GM23338 (cell line): ENCODE results near the gene HHIPL1. TPM values are rescaled to one million over a fixed set of nuclear protein-coding genes. Genes with fewer than 3 reads are reported as not detected.

Source experiments
- ATAC-seq: fragments of 200-7000 bp; cut with Tn5 transposase; 3 replicates; pipeline ENCODE4 v1.9.1; 2020
- DNase-seq: peaks from one replicate; pipeline ENCODE4 v3.0.0-alpha.2; 2015; ENCODE audit warnings: low spot score
- H2AFZ ChIP-seq: fragments of 200-600 bp; sonication (generic); 2 replicates; pipeline ENCODE4 v1.8.0; 2016; ENCODE audit warnings: antibody characterized with exemption, mild to moderate bottlenecking, moderate library complexity
- H3F3A ChIP-seq: fragments of 200-600 bp; sonication (generic); replicated peaks from 2 replicates; pipeline ENCODE4 v1.8.0; 2017; ENCODE audit warnings: antibody characterized with exemption, mixed run types, low read depth
- H3K27ac ChIP-seq: fragments of 200-600 bp; sonication (generic); 2 replicates; pipeline ENCODE4 v1.6.1; 2016; ENCODE audit warnings: low read depth
- H3K27me3 ChIP-seq: fragments of 200-600 bp; sonication (generic); 2 replicates; pipeline ENCODE4 v1.8.0; 2016; ENCODE audit warnings: mild to moderate bottlenecking, mixed run types, moderate library complexity; ENCODE audit not compliant: insufficient read depth
- H3K36me3 ChIP-seq: fragments of 200-600 bp; sonication (generic); 2 replicates; pipeline ENCODE4 v1.8.0; 2016; ENCODE audit warnings: mild to moderate bottlenecking; ENCODE audit not compliant: insufficient read depth
- H3K4me1 ChIP-seq: fragments of 200-600 bp; sonication (generic); 2 replicates; pipeline ENCODE4 v1.8.0; 2016; ENCODE audit warnings: mild to moderate bottlenecking, moderate library complexity; ENCODE audit not compliant: insufficient read depth
- H3K4me2 ChIP-seq: fragments of 200-600 bp; sonication (generic); 2 replicates; pipeline ENCODE4 v1.7.1; 2017; ENCODE audit warnings: mixed run types
- H3K4me3 ChIP-seq: fragments of 200-600 bp; sonication (generic); 2 replicates; pipeline ENCODE4 v1.6.1; 2016; ENCODE audit warnings: mixed run types
- H3K79me2 ChIP-seq: fragments of 200-600 bp; sonication (generic); replicated peaks from 2 replicates; pipeline ENCODE4 v1.8.0; 2017; ENCODE audit warnings: mild to moderate bottlenecking; ENCODE audit not compliant: insufficient read depth
- H3K9me2 ChIP-seq: fragments of 200-600 bp; sonication (generic); 2 replicates; pipeline ENCODE4 v1.8.0; 2017; ENCODE audit not compliant: insufficient read depth
- H4K20me1 ChIP-seq: fragments of 200-600 bp; sonication (generic); replicated peaks from 2 replicates; pipeline ENCODE4 v1.8.0; 2017; ENCODE audit warnings: mild to moderate bottlenecking; ENCODE audit not compliant: insufficient read depth
- H3K27ac Mint-ChIP-seq: 2 replicates; pipeline ENCODE4 v1.8.0; 2020; ENCODE audit warnings: inconsistent platforms, mild to moderate bottlenecking, moderate library complexity, mixed read lengths
- H3K27me3 Mint-ChIP-seq: 3 replicates; pipeline ENCODE4 v1.8.0; 2022; ENCODE audit warnings: low read depth, mild to moderate bottlenecking, moderate library complexity, mixed read lengths, inconsistent platforms; ENCODE audit not compliant: insufficient read depth, poor library complexity
- H3K36me3 Mint-ChIP-seq: 3 replicates; pipeline ENCODE4 v1.8.0; 2021; ENCODE audit warnings: low read depth, mild to moderate bottlenecking, inconsistent platforms, moderate library complexity, mixed read lengths
- H3K4me1 Mint-ChIP-seq: 3 replicates; pipeline ENCODE4 v1.8.0; 2020; ENCODE audit warnings: mild to moderate bottlenecking, inconsistent platforms, mixed read lengths
- H3K4me3 Mint-ChIP-seq: 3 replicates; pipeline ENCODE4 v1.8.0; 2021; ENCODE audit warnings: moderate library complexity, mild to moderate bottlenecking, inconsistent platforms, mixed read lengths
- H3K9me3 Mint-ChIP-seq: 3 replicates; pipeline ENCODE4 v1.8.0; 2020; ENCODE audit warnings: moderate library complexity, mild to moderate bottlenecking, inconsistent platforms, mixed read lengths
- CREB1 ChIP-seq: fragments of 250-450 bp; sonication (Bioruptor Pico); IDR thresholded peaks from 2 replicates; pipeline ENCODE4 v1.5.0; 2020; ENCODE audit warnings: low read depth, mild to moderate bottlenecking, moderate library complexity
- CTCF ChIP-seq, 2 experiments: fragments of 200-600 bp in 1 of 2; sonication (generic) in 1 of 2; conservative IDR thresholded peaks; 2 replicates each; pipeline versions ENCODE4 v1.5.1 to v1.6.1; 2016 to 2017; ENCODE audit warnings: antibody characterized with exemption in 2 of 2, low read depth in 2 of 2, mild to moderate bottlenecking in 2 of 2, moderate library complexity in 1 of 2
- ETS1 ChIP-seq: IDR thresholded peaks from 2 replicates; pipeline ENCODE4 v1.6.1; 2016; ENCODE audit warnings: antibody characterized with exemption
- EZH2 ChIP-seq: fragments of 200-600 bp; sonication (generic); IDR thresholded peaks from one replicate; pipeline ENCODE4 v1.8.0; 2017; ENCODE audit warnings: antibody characterized with exemption, mild to moderate bottlenecking, low read depth; ENCODE audit not compliant: unreplicated experiment
- EZH2phosphoT487 ChIP-seq: fragments of 200-600 bp; sonication (generic); IDR thresholded peaks from one replicate; pipeline ENCODE4 v1.8.1; 2018; ENCODE audit warnings: antibody characterized with exemption; ENCODE audit not compliant: unreplicated experiment
- JUNB ChIP-seq: IDR thresholded peaks from one replicate; pipeline ENCODE4 v1.6.1; 2016; ENCODE audit warnings: antibody characterized with exemption; ENCODE audit not compliant: unreplicated experiment
- NANOG ChIP-seq: IDR thresholded peaks from 2 replicates; pipeline ENCODE4 v1.6.1; 2016; ENCODE audit warnings: antibody characterized with exemption, borderline replicate concordance
- POLR2AphosphoS5 ChIP-seq: IDR thresholded peaks from 2 replicates; pipeline ENCODE4 v1.6.1; 2016; ENCODE audit warnings: antibody characterized with exemption, low read depth
- STAT1 ChIP-seq: IDR thresholded peaks from one replicate; pipeline ENCODE4 v1.6.1; 2016; ENCODE audit warnings: antibody characterized with exemption; ENCODE audit not compliant: unreplicated experiment
- ZNF114 ChIP-seq: fragments of 250-450 bp; sonication (Bioruptor Pico); IDR thresholded peaks from 2 replicates; pipeline ENCODE4 v1.5.0; 2020; ENCODE audit warnings: mild to moderate bottlenecking, moderate library complexity
- ZNF331 ChIP-seq: fragments of 250-450 bp; sonication (Bioruptor Pico); IDR thresholded peaks from 2 replicates; pipeline ENCODE4 v1.5.0; 2020; ENCODE audit warnings: low read depth, mild to moderate bottlenecking, moderate library complexity
- ZNF462 ChIP-seq: fragments of 250-450 bp; sonication (Bioruptor Pico); IDR thresholded peaks from 2 replicates; pipeline ENCODE4 v1.5.0; 2020; ENCODE audit warnings: mild to moderate bottlenecking, moderate library complexity
- polyA plus RNA-seq: library from polyadenylated mRNA; unstranded; fragments of >200 nt; fragmentation: Nextera tagmentation; extraction: Ambion mirVana; gene quantifications from 2 replicates; pipeline ENCODE4 v1.2.1, GENCODE V29; 2016
- total RNA-seq: library from RNA; depleted of rRNA; stranded (reverse); fragments of >200 nt; shearing (Covaris generic); gene quantifications from 2 replicates; pipeline ENCODE4 v1.2.3, GENCODE V29; 2014
- TF ChIP-seq, protein P1 (sequence below): IDR thresholded peaks from one replicate; pipeline ENCODE4 v1.6.1; 2018; ENCODE audit warnings: antibody characterized with exemption; ENCODE audit not compliant: unreplicated experiment

The HHIPL1 gene
- total and polyA plus RNA-seq, 2 experiments from 2014 or later = 1.9 to 2.0 TPM

DNA sequence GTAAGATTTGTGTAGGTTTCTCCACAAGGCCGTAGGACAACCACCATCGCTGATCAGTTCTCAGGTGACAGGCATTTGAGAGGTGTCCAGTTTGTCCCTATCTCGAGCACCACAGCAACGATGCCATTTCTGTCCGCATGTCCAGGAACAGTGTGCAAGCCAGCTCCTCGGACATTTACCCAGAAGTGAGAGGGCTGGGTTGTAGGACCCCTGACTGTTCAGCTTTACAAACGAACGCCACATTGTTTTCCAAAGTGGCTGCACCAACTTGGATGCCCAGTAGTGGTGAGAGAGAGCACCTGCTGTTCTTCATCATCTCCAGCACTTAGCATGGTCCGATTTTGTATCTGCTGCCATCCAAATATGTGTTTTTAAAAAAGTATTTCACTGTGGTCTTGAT lies 77.8 kb downstream of the HHIPL1 start:
- Histone ChIP-seq H4K20me1 (no peaks in the 10 kb centered on the region), H3K27ac (no peak overlapping the region), H3K4me2 (no peak overlapping the region), H3K4me3 (no peak overlapping the region), H2AFZ (no peak overlapping the region), H3K27me3 (no peaks in the 10 kb centered on the region), H3K4me1 (no peaks in the 10 kb centered on the region), H3K36me3 (no peaks in the 10 kb centered on the region), H3K9me2 (no peaks in the 10 kb centered on the region), H3K79me2 (no peaks in the 10 kb centered on the region), H3F3A (no peaks in the 10 kb centered on the region)
- Mint-ChIP-seq H3K4me1 (peaks cover 7% of the 10 kb centered on the region; the same call in 2 of the 3 replicates), H3K27ac (no peak overlapping the region), H3K9me3 (no peaks in the 10 kb centered on the region), H3K36me3 (no peaks in the 10 kb centered on the region), H3K27me3 (peaks cover 14% of the 10 kb centered on the region), H3K4me3 (no peak overlapping the region)
- TF ChIP-seq ZNF114 (CRISPR knock-in tag) (no peak), CREB1 (no peak), CTCF (conservative IDR thresholded peaks at IDR 0.05; ENCODE audit: low read depth in 2 of 2) (no peak), EZH2phosphoT487 (no peak), JUNB (no peak), NANOG (no peak), EZH2 (no peak), STAT1 (no peak), POLR2AphosphoS5 (no peak), ZNF331 (CRISPR knock-in tag) (no peak), ZNF462 (CRISPR knock-in tag) (no peak), ETS1 (no peak)
- TF ChIP-seq, protein P1, sequence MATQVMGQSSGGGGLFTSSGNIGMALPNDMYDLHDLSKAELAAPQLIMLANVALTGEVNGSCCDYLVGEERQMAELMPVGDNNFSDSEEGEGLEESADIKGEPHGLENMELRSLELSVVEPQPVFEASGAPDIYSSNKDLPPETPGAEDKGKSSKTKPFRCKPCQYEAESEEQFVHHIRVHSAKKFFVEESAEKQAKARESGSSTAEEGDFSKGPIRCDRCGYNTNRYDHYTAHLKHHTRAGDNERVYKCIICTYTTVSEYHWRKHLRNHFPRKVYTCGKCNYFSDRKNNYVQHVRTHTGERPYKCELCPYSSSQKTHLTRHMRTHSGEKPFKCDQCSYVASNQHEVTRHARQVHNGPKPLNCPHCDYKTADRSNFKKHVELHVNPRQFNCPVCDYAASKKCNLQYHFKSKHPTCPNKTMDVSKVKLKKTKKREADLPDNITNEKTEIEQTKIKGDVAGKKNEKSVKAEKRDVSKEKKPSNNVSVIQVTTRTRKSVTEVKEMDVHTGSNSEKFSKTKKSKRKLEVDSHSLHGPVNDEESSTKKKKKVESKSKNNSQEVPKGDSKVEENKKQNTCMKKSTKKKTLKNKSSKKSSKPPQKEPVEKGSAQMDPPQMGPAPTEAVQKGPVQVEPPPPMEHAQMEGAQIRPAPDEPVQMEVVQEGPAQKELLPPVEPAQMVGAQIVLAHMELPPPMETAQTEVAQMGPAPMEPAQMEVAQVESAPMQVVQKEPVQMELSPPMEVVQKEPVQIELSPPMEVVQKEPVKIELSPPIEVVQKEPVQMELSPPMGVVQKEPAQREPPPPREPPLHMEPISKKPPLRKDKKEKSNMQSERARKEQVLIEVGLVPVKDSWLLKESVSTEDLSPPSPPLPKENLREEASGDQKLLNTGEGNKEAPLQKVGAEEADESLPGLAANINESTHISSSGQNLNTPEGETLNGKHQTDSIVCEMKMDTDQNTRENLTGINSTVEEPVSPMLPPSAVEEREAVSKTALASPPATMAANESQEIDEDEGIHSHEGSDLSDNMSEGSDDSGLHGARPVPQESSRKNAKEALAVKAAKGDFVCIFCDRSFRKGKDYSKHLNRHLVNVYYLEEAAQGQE = no peak
- no peak for DNase-seq
- no peak for ATAC-seq
